ENCODE results near the gene MICU1. TPM values are rescaled to one million over a fixed set of nuclear protein-coding genes. Genes with fewer than 3 reads are reported as not detected.

Gene MICU1
- total and polyA plus RNA-seq, 7 donors: 29.4 to 53.5 (median 33.9) TPM

Small RNA genes lying within 50 kb of the gene (small RNA-seq; reads per million reads assigned to genes)
- gene AL513185.2 (0 reads per million in 3 donors), gene HMGN2P34 (0 reads per million in 3 donors), gene RF00019 (0 reads per million in 3 donors), gene RN7SL840P (0 reads per million in 3 donors), gene RNU6-805P (0 reads per million in 3 donors)

Other genes with a start within 250 kb of the MICU1 start
- gene MCU, start 66.1 kb upstream of the MICU1 start, total RNA-seq: 10 to 100 TPM; 14.7 to 19.4 (median 18.2) TPM
- 10 to 100 TPM; 57.7 to 75.6 (median 70.9) TPM for gene MCU, start 66.1 kb upstream of the MICU1 start, polyA plus RNA-seq

Measured in sigmoid colon (tissue), 7 donors.